ENCODE data around the gene KIRREL2.

KIRREL2 gene

GRCh38 chr19:35844482-35845214, 12.1 kb upstream of the KIRREL2 start:
- DNase-seq (ENCODE audit: low read depth, low spot score) = no peak

- no peak for DNase-seq (ENCODE audit: low read depth, low spot score)
Measured at GRCh38 chr19:35845215-35846037, 11.3 kb upstream of the KIRREL2 start.

GRCh38 chr19:35846038-35846668, 10.6 kb upstream of the KIRREL2 start:
- no peak for DNase-seq (ENCODE audit: low read depth, low spot score)

- no peak for DNase-seq (ENCODE audit: low read depth, low spot score)
Measured at GRCh38 chr19:35847911-35848310, 8.8 kb upstream of the KIRREL2 start.

GRCh38 chr19:35848486-35848885, 8.2 kb upstream of the KIRREL2 start:
- DNase-seq (ENCODE audit: low read depth, low spot score) = no peak

- DNase-seq (ENCODE audit: low read depth, low spot score) = no peak
Measured at GRCh38 chr19:35848919-35849505, 7.7 kb upstream of the KIRREL2 start.

GRCh38 chr19:35851213-35852028, 5.3 kb upstream of the KIRREL2 start:
- no peak for DNase-seq (ENCODE audit: low read depth, low spot score)

- DNase-seq (ENCODE audit: low read depth, low spot score) = no peak
Measured at GRCh38 chr19:35852029-35852780, 4.5 kb upstream of the KIRREL2 start, which contains the start of gene NPHS1. TSS of gene NPHS1 (minus strand) at chr19:35852504. CDS start at chr19:35851837, 667 bp downstream.

- DNase-seq (ENCODE audit: low read depth, low spot score) = no peak
Measured at GRCh38 chr19:35853038-35853756, 3.5 kb upstream of the KIRREL2 start.

- no peak for DNase-seq (ENCODE audit: low read depth, low spot score)
Measured at GRCh38 chr19:35858311-35858710, 1.6 kb downstream of the KIRREL2 start.

- no peak for DNase-seq (ENCODE audit: low read depth, low spot score)
Measured at GRCh38 chr19:35859414-35859813, 2.7 kb downstream of the KIRREL2 start.

- no peak for DNase-seq (ENCODE audit: low read depth, low spot score)
Measured at GRCh38 chr19:35860436-35860817, 3.7 kb downstream of the KIRREL2 start.

GRCh38 chr19:35860818-35861639, 4.3 kb downstream of the KIRREL2 start:
- no peak for DNase-seq (ENCODE audit: low read depth, low spot score)

- no peak for DNase-seq (ENCODE audit: low read depth, low spot score)
Measured at GRCh38 chr19:35861640-35862160, 5.0 kb downstream of the KIRREL2 start.

GRCh38 chr19:35862528-35862927, 5.8 kb downstream of the KIRREL2 start:
- no peak for DNase-seq (ENCODE audit: low read depth, low spot score)

- DNase-seq (ENCODE audit: low read depth, low spot score) = no peak
Measured at GRCh38 chr19:35863018-35863417, 6.3 kb downstream of the KIRREL2 start.

GRCh38 chr19:35868172-35868822, 11.6 kb downstream of the KIRREL2 start, which contains the start of gene APLP1:
TSS of gene APLP1 (plus strand) at chr19:35868574. CDS start at chr19:35868637, 63 bp downstream.
- no peak for DNase-seq (ENCODE audit: low read depth, low spot score)

- DNase-seq (ENCODE audit: low read depth, low spot score) = no peak
Measured at GRCh38 chr19:35868823-35869326, 12.2 kb downstream of the KIRREL2 start.

Data from brain pericyte (primary cell).